Hepatocyte (in vitro differentiated cells): ENCODE data around the gene GRIK1. TPM values are rescaled to one million over a fixed set of nuclear protein-coding genes. Genes with fewer than 3 reads are reported as not detected.

ENCODE experiments used
- DNase-seq: peaks from one replicate; pipeline ENCODE4 v3.0.0-alpha.2; 2016; ENCODE audit warnings: low spot score
- H2AFZ ChIP-seq: fragments of 200-600 bp; sonication (generic); 2 replicates; pipeline ENCODE4 v1.6.0; 2016; ENCODE audit warnings: antibody characterized with exemption, mild to moderate bottlenecking
- H3K27ac ChIP-seq: fragments of 200-600 bp; sonication (generic); 2 replicates; pipeline ENCODE4 v1.5.1; 2016; ENCODE audit warnings: mild to moderate bottlenecking
- H3K27me3 ChIP-seq: fragments of 200-600 bp; sonication (generic); 2 replicates; pipeline ENCODE4 v1.6.1; 2016
- H3K36me3 ChIP-seq: fragments of 200-600 bp; sonication (generic); replicated peaks from 2 replicates; pipeline ENCODE4 v1.5.1; 2016; ENCODE audit warnings: low read depth; ENCODE audit not compliant: insufficient read depth
- H3K4me1 ChIP-seq: fragments of 200-600 bp; sonication (generic); 2 replicates; pipeline ENCODE4 v1.5.1; 2016; ENCODE audit warnings: mild to moderate bottlenecking, moderate library complexity; ENCODE audit not compliant: insufficient read depth
- H3K4me2 ChIP-seq: fragments of 200-600 bp; sonication (generic); 2 replicates; pipeline ENCODE4 v1.6.0; 2016
- H3K4me3 ChIP-seq: fragments of 200-600 bp; sonication (generic); 2 replicates; pipeline ENCODE4 v1.5.1; 2016; ENCODE audit warnings: mild to moderate bottlenecking
- H3K79me2 ChIP-seq: fragments of 200-600 bp; sonication (generic); 2 replicates; pipeline ENCODE4 v1.6.0; 2017; ENCODE audit warnings: mild to moderate bottlenecking
- H3K9me2 ChIP-seq: fragments of 200-600 bp; sonication (generic); replicated peaks from 2 replicates; pipeline ENCODE4 v1.6.0; 2017; ENCODE audit warnings: mild to moderate bottlenecking; ENCODE audit not compliant: insufficient read depth
- H3K9me3 ChIP-seq: fragments of 200-600 bp; sonication (generic); 2 replicates; pipeline ENCODE4 v1.5.1; 2016; ENCODE audit warnings: low read depth, mild to moderate bottlenecking
- H4K20me1 ChIP-seq: fragments of 200-600 bp; sonication (generic); 2 replicates; pipeline ENCODE4 v1.6.0; 2016; ENCODE audit warnings: mild to moderate bottlenecking; ENCODE audit not compliant: insufficient read depth, poor library complexity, severe bottlenecking
- CTCF ChIP-seq: fragments of 200-600 bp; sonication (generic); IDR thresholded peaks from 2 replicates; pipeline ENCODE4 v1.5.1; 2016; ENCODE audit warnings: antibody characterized with exemption, mild to moderate bottlenecking; ENCODE audit not compliant: poor library complexity
- EZH2 ChIP-seq: fragments of 200-600 bp; sonication (generic); IDR thresholded peaks from 2 replicates; pipeline ENCODE4 v1.6.1; 2016; ENCODE audit warnings: antibody characterized with exemption, mild to moderate bottlenecking, borderline replicate concordance
- EZH2phosphoT487 ChIP-seq: fragments of 200-600 bp; sonication (generic); IDR thresholded peaks from one replicate; pipeline ENCODE4 v1.6.1; 2018; ENCODE audit warnings: antibody characterized with exemption, mild to moderate bottlenecking, low read depth, moderate library complexity; ENCODE audit not compliant: unreplicated experiment, severe bottlenecking
- WGBS: methylation state at CpG from one replicate; pipeline ENCODE4 v1.1.6; 2016; ENCODE audit warnings: low lambda C conversion rate; ENCODE audit errors: missing lambda C conversion rate; 5-methylcytosine and 5-hydroxymethylcytosine counted together
- polyA plus RNA-seq: library from polyadenylated mRNA; unstranded; fragments of >200 nt; fragmentation: Nextera tagmentation; extraction: Ambion mirVana; gene quantifications from 2 replicates; pipeline ENCODE4 v1.2.1, GENCODE V29; 2016
- total RNA-seq: library from RNA; depleted of rRNA; stranded (reverse); fragments of >200 nt; gene quantifications from 2 replicates; pipeline ENCODE4 v1.2.3, GENCODE V29; 2014

The GRIK1 gene
- total and polyA plus RNA-seq, 2 experiments from 2014 or later = 0.77 to 2.3 TPM

- Histone ChIP-seq H3K36me3 (no peaks in the 10 kb centered on the region), H3K4me1 (no peaks in the 10 kb centered on the region), H2AFZ (no peak overlapping the region), H4K20me1 (no peaks in the 10 kb centered on the region), H3K9me2 (no peaks in the 10 kb centered on the region), H3K27ac (no peak overlapping the region), H3K27me3 (no peaks in the 10 kb centered on the region), H3K4me2 (no peak overlapping the region), H3K9me3 (no peaks in the 10 kb centered on the region), H3K4me3 (no peak overlapping the region), H3K79me2 (no peaks in the 10 kb centered on the region)
- TF ChIP-seq EZH2phosphoT487 (no peak), CTCF (no peak), EZH2 (no peak)
- no peak for DNase-seq
- 84% methylated on average over 4 of the region's 4 CpGs for WGBS
Measured at GRCh38 chr21:29601047-29601446, 338.7 kb downstream of the GRIK1 start.

- Histone ChIP-seq H3K27me3 (no peaks in the 10 kb centered on the region), H3K9me2 (no peaks in the 10 kb centered on the region), H3K36me3 (no peaks in the 10 kb centered on the region), H3K27ac (no peak overlapping the region), H3K4me2 (peak overlapping the region; percentile 6), H3K79me2 (no peaks in the 10 kb centered on the region), H3K4me1 (peaks cover 14% of the 10 kb centered on the region), H2AFZ (no peak overlapping the region), H4K20me1 (no peaks in the 10 kb centered on the region), H3K4me3 (no peak overlapping the region), H3K9me3 (no peaks in the 10 kb centered on the region)
- TF ChIP-seq EZH2phosphoT487 (no peak), EZH2 (no peak), CTCF (no peak)
- no peak for DNase-seq
- 61% methylated on average over 1 of the region's 1 CpG for WGBS
Measured at GRCh38 chr21:29586696-29587095, 353.1 kb downstream of the GRIK1 start.

GRCh38 chr21:29585462-29585861 is 354.3 kb downstream of the GRIK1 start:
- no peaks in the 10 kb centered on the region for H3K9me2 ChIP-seq
- no peaks in the 10 kb centered on the region for H3K27me3 ChIP-seq
- TF ChIP-seq EZH2 (no peak), EZH2phosphoT487 (no peak), CTCF (no peak)
- H3K79me2 ChIP-seq = no peaks in the 10 kb centered on the region
- peaks cover 22% of the 10 kb centered on the region for H3K4me1 ChIP-seq
- H3K9me3 ChIP-seq = no peaks in the 10 kb centered on the region
- H3K4me3 ChIP-seq = no peak overlapping the region
- no peaks in the 10 kb centered on the region for H3K36me3 ChIP-seq
- H2AFZ ChIP-seq = no peak overlapping the region
- 49% methylated on average over 3 of the region's 3 CpGs for WGBS
- peak overlapping the region; percentile 21 for H3K4me2 ChIP-seq
- no peak for DNase-seq
- no peaks in the 10 kb centered on the region for H4K20me1 ChIP-seq
- peak overlapping the region; percentile 4 for H3K27ac ChIP-seq

GRCh38 chr21:29583424-29583924 is 356.3 kb downstream of the GRIK1 start:
- Histone ChIP-seq H3K9me3 (no peaks in the 10 kb centered on the region), H3K4me3 (no peak overlapping the region), H4K20me1 (no peaks in the 10 kb centered on the region), H3K79me2 (no peaks in the 10 kb centered on the region), H3K4me1 (peaks cover 22% of the 10 kb centered on the region), H3K4me2 (no peak overlapping the region), H3K27me3 (no peaks in the 10 kb centered on the region), H3K36me3 (no peaks in the 10 kb centered on the region), H3K9me2 (no peaks in the 10 kb centered on the region), H3K27ac (no peak overlapping the region), H2AFZ (no peak overlapping the region)
- DNase-seq = no peak
- WGBS = 95% methylated on average over 2 of the region's 2 CpGs
- TF ChIP-seq EZH2phosphoT487 (no peak), CTCF (no peak), EZH2 (no peak)
